Stimulated activated naive CD4-positive, alpha-beta T cell (primary cell): Measurements from ENCODE around the gene CISH.
A peak's percentile ranks its signal among the peaks of the same experiment; 100 is the strongest.

Source experiments
- DNase-seq, 6 experiments: peaks; one replicate each; lab custom pipeline; 2025; lab: John Stamatoyannopoulos, UW

CISH gene

DNA sequence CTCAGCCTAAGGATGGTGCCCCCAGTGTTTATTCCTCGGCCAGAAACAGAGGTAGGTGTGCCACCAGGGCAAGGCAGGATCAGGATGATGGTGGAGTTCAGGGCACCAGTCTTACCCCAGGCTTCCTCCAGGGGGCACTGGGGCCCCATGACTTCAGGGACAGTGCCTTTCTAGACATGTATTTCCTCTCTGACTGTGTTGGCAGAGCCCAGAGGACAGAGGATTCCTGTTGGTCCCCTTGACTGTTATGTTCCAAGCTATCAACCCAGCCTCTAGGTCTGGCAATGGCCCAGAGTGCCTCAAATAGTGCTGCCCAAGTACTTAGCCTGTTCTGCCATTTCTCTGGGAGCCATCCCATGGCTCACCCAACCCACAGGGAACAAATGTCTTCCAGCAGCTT lies 39.4 kb downstream of the CISH start:
- DNase-seq: peak; percentile 64 to 84 (median 68)

DNA sequence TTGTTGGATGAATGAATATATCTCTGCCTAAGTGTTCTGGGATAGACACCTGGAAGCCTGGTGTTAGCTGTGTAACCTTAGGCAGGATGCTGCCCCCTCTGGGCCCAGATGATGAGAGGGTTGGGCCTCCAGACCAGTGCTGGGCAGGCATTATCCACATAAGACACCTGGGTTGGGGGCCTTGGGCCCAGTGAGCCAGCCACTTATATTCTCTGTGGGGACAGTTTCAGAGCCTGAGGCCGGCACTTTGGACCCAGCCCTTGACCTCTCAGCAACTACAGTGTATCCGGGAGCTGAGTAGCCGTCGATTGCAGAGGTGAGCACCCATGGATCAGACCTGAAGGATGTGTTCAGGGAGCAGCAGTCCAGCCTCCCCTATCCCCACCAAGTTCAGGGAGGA lies 40.1 kb downstream of the CISH start:
- no peak for DNase-seq

DNA sequence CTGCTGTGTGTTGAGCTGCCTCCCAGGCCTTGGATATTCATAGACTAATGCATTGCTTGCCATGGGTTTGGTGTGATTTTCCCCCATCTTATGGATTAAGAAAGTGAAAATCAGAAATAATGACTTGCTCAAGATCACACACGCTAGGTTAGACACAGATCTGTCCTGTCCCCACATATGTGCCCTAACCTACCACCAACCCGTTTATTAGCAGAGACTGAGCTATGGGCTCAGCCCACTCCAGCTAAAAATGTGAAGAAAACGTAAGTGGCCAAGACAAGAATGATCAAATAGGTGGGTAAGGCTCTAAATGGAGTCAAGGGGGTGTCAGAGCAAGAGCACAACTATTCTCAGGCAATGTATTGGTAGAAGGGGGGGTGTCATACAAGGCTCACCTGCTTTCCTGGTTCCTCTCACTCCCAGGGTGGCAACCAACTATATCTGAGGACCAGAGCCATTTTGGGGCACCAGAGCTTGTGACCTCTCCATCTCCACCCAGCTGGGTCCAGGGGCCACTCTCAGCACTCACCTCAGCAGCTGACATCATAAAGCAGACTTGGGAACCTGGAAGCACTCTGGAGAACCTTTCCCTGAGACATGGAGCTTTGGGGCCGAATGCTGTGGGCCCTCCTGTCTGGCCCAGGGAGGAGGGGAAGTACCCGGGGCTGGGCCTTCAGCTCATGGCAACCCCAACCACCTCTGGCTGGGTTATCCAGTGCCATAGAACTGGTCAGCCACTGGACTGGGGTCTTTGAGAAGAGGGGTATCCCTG lies 40.9 kb downstream of the CISH start:
- DNase-seq: no peak

DNA sequence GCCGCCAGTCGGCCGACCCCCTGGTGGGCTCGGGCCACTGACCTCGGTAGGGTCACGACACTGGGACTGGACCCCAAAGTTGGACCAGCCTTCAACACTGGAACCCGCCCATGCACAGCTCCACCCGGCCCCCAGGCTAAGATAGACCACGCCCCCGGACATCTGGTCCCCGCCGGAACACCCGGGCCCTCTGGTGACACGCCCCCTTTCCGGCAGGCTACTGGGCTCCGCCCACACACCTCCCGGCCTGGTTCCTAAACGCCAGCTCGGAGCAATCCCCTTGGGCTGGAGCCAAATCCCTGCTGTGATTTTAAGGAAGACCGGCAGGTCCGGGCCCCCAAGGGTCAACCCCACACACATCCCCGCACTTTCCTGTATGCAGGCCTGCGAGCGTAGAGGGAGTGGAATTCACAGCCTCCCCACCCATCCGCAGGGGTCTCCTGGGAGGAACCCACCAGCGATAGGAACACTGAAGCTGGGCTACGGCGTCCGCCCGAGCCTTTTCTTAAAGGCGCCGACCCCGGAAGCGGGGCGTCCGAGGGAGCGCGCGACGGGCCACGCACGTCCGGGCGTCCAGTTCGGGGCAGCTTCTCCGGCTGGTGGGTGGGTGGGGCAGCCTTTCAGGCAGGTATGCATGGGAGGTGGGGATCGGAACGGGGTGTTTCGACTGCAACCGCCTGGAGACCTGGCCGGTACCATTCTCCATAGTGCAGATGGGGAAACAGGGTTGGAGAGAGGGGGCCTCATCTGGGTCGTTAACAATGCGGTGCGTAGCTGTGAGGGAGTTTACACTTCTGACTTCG lies 42.4 kb downstream of the CISH start, which contains the start of gene HEMK1:
Gene HEMK1, plus strand, starts transcription at position 576 of the 803 bp plus-strand sequence. CDS start 1,583 bp downstream, outside the sequence.
- peak; percentile 82 to 95 (median 90) for DNase-seq

DNA sequence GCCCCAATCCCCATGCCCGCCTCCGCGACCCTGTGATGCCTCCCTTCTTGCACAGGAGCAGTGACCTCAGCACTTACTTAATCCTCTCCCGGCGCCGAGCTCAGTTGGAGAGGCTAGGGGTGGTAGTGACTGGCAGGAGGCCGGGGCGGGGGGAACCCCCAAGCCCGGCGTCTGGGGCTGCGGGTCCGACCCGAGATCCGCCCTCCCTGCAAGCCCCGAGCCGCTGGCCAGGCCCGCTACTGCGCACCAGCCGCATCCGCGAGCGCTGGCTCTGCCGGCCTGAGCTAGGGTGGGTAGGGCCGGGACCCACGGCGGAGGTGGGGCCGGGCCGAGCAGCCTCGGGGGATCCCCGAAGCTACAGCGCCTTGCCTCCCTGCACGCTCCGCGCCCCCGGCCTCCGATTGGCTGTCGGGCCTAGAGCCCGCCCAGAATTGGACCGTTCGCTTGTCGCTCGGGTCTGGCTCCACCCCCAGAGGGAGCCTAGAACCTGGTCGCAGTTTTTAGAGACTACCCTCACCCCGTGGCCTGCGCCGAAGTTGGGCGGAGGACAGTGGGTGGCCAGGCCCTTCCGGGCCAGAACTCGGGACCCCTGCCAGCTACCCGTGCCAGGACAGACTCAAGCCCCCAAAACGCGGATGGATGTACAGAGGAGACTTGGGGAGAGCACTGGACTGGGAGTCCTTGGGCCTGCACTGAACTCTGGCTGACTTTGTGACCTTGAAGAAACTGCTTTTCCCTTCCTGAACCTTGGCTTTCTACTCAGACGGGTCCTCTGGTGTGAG lies 44.0 kb downstream of the CISH start, which contains the start of gene C3orf18:
Gene C3orf18, minus strand, starts transcription at position 362 of the 782 bp plus-strand sequence. CDS start 2,048 bp downstream, outside the sequence.
- peak; percentile 83 to 93 (median 88) for DNase-seq

DNA sequence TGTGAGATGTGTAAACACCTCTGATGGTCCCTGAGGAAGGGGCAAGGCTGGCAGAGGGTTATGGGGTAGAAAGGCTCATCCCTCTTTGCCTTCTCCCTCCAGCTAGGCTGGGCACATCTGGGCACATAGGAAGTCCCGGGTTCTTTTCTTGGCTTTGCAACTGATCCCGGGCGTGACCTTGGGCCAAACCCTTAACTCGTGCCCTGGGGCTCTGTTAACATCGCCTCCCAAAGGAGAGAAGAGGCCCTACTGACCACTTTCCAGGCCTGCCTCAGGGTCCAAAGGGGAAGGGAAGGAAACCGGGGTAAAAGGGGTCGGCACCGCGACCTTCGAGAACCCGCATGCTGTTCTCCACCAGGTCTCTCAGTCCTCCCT lies 44.6 kb downstream of the CISH start:
- no peak for DNase-seq

DNA sequence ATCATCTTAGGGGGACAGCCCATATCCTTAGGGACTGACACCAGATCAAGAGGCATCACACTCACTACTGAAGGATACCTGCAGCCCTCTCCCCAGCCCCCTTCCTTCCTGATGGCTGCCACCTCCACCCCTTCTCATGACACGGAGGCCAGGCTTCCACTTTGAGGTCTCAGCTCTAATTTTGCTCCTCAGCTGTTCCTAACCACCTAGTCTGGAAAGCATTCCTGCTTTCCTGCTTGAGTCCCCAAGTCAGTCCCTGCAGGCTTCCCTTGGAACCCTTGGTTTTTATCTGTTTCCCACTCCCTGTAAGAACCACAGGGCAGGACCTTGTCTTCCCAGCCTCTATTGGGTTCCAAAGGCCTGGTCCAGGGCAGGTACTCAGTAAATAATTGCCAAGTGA lies 47.3 kb downstream of the CISH start:
- DNase-seq: no peak

DNA sequence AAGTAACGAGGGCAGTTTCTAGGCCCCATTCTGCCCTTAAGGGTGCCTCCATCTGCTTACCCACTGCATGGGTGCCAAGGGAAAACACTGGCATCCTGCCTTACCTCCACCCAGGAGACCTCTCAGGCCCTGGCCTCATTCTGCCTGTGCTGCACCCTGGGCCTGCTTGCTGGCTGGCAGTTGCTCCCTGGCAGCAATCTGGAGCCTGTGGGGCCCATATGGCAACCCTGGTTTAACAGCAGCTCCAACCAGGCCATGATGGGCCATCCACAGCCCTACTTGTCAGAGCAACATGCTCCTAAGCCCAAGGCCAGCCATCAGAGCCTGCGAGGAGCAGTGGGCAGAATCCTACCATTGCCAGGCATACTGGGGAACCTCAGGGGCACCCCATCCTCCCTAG lies 47.7 kb downstream of the CISH start:
- no peak for DNase-seq

DNA sequence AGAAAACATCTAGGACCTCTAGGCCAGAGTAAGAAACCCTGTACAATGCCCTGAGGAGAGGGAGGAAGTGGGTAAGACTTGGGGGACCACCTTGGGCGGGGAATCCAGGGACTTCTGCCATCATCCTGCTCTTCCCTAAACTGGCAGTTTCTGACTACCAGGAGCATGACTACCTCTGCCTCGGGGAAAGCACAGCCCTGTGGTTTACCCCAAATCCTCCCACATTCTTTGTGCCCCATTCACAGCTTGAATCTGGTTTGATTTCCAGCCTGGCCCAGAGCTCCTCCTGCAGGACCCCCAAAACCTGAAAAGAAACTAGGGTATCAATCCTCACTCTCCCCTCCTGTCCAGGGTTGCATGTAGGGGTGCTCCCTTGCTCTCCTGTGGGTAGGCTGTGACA lies 48.7 kb downstream of the CISH start:
- DNase-seq: no peak

DNA sequence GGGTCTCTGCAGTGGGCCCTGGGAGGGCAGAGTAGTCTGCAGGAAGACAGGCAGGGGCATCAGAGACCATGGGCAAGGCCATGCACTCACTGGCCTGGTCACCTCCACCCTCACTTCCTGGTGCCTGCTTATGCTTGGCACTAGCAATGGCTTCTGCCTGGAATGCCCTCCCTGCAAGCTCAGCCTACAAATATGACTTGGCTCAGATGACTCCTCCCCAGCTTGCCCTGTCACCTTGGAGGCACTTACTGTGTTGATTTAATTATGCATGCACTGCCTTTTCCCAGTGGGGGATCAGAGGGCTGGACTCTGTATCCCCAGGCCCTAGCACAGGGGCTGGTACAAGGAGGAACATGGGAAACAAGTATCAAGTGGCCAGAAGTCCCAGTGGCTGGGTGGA lies 51.9 kb downstream of the CISH start:
- DNase-seq: no peak

DNA sequence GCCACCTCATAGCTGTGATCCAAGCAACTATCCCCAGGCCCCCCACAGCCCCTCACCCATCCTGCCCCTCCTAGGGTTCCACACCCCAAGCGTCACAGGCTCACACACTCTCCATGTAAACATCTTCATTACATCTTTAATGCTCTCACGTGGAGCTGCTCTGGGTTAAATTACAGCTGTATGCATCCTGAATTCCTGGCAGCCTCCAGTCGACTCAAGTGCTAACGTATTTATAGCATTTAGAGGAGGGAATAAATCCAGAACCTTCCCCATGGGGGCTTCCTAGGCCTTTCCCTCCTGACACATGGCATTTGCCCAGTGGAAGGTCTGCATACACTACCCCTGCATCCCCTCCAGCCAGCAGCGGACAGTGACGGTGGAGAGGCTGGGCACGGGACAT lies 53.7 kb downstream of the CISH start:
- DNase-seq: no peak

DNA sequence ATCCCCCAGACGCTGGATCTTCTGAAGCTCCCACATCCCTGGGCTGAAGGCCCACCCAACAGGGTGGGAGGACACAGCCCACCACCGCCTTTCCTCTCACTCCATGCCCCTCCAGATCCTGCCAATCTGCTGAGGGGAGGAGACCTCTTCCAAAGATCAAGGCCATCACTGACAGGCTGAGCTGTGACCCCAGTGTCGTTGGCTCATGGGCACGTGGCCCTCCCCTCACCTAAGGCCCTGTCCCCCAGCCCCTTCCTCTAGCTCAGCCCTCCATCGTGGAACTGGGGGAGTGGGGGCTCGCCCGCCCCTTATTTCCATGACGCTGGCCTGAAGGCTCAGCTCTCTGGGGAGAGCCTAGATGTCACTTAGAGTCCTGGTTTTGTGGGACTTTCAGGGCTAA lies 54.5 kb downstream of the CISH start:
- DNase-seq: no peak
